Thoracic aorta (tissue), 2 donors: ENCODE data around the gene TAF12. TPM values are rescaled to one million over a fixed set of nuclear protein-coding genes. Genes with fewer than 3 reads are reported as not detected.
"Not testable (repeated sequence)": the region's sequence is repeated elsewhere in the genome, so short reads cannot be mapped to it uniquely, and the experiment has no call there.

ENCODE experiments used
- ATAC-seq: fragments of 150-250 bp; one replicate; pipeline ENCODE4 v1.8.0; 2017; ENCODE audit warnings: low read depth; ENCODE audit not compliant: insufficient number of reproducible peaks, low FRiP score
- DNase-seq: peaks from one replicate; pipeline ENCODE4 v3.0.0-alpha.2; 2020; ENCODE audit warnings: low spot score
- H3K27ac ChIP-seq, 2 donors: fragments of 200-600 bp; sonication (generic); 1 replicate in 1 of 2; 2 replicates in 1 of 2; pipeline ENCODE4 v1.5.1; 2016; ENCODE audit warnings: mild to moderate bottlenecking in 2 of 2, moderate library complexity in 2 of 2
- H3K27me3 ChIP-seq: fragments of 200-600 bp; sonication (generic); replicated peaks from 2 replicates; pipeline ENCODE4 v1.6.0; 2016; ENCODE audit warnings: mild to moderate bottlenecking; ENCODE audit not compliant: insufficient read depth
- H3K36me3 ChIP-seq: fragments of 200-600 bp; sonication (generic); one replicate; pipeline ENCODE4 v1.5.1; 2016
- H3K4me1 ChIP-seq, 2 donors: fragments of 200-600 bp; sonication (generic); 1 replicate in 1 of 2; 2 replicates in 1 of 2; pipeline versions ENCODE4 v1.5.1 to v1.6.0; 2016; ENCODE audit warnings: low read depth in 2 of 2, mild to moderate bottlenecking in 1 of 2; ENCODE audit not compliant: control insufficient read depth in 1 of 2
- H3K4me3 ChIP-seq: fragments of 200-600 bp; sonication (generic); 2 replicates; pipeline ENCODE4 v1.5.1; 2016; ENCODE audit warnings: mild to moderate bottlenecking
- H3K9me3 ChIP-seq: fragments of 200-600 bp; sonication (generic); 2 replicates; pipeline ENCODE4 v1.5.1; 2016
- total RNA-seq, 2 donors: library from RNA; depleted of rRNA; stranded (reverse); fragments of >200 nt; gene quantifications; one replicate each; pipeline versions ENCODE4 v1.1.0 to v1.2.3, GENCODE V29; 2016
- TF ChIP-seq, protein P1 (sequence below): fragments of 200-600 bp; sonication (generic); IDR thresholded peaks from one replicate; pipeline ENCODE4 v1.5.1; 2019; ENCODE audit warnings: antibody characterized with exemption

TAF12 gene
- total RNA-seq, 2 donors from 2014 or later = 11.7 to 17.2 TPM

DNA sequence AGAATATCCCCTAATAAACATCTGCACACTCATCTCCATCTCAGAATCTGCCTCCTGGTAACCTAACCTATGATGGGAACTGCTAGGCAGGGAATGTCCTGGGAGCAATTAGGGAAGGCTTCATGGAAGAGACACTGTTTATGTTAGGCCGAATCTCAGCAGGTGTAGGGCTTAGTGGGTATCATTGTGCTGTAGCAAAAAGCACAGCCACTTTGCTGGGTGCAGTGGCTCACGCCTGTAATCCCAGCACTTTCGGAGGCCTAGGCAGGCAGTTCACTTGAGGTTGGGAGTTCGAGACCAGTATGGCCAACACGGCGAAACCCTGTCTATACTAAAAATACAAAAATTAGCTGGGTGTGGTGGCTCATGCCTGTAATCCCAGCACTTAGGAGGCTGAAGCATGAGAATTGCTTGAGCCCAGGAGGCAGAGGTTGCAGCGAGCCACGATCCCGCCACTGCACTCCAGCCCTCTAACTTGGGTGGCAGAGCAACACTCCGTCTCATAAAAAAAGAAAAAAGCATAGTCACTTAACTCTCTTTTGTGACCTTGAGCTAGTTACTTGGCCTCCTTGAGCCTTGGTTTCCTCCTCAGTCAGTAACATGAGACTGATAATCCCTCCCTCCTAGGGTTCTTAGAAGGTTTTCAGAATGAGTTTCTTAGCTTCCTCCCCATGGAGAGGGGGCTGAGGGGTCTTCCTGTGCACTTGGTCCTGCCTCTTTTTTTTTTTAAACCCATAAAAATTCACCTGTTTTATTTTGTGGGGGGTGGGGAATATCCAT is 47.3 kb downstream of the TAF12 start:
- Histone ChIP-seq H3K4me1 (peaks cover 0 to 13% of the 10 kb centered on the region in 2 donors), H3K27ac (no peak overlapping the region), H3K9me3 (no peaks in the 10 kb centered on the region), H3K4me3 (no peak overlapping the region), H3K36me3 (no peaks in the 10 kb centered on the region), H3K27me3 (no peaks in the 10 kb centered on the region)
- DNase-seq (no peak), ATAC-seq (no peak)
- TF ChIP-seq, protein P1, sequence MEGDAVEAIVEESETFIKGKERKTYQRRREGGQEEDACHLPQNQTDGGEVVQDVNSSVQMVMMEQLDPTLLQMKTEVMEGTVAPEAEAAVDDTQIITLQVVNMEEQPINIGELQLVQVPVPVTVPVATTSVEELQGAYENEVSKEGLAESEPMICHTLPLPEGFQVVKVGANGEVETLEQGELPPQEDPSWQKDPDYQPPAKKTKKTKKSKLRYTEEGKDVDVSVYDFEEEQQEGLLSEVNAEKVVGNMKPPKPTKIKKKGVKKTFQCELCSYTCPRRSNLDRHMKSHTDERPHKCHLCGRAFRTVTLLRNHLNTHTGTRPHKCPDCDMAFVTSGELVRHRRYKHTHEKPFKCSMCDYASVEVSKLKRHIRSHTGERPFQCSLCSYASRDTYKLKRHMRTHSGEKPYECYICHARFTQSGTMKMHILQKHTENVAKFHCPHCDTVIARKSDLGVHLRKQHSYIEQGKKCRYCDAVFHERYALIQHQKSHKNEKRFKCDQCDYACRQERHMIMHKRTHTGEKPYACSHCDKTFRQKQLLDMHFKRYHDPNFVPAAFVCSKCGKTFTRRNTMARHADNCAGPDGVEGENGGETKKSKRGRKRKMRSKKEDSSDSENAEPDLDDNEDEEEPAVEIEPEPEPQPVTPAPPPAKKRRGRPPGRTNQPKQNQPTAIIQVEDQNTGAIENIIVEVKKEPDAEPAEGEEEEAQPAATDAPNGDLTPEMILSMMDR = no peak

DNA sequence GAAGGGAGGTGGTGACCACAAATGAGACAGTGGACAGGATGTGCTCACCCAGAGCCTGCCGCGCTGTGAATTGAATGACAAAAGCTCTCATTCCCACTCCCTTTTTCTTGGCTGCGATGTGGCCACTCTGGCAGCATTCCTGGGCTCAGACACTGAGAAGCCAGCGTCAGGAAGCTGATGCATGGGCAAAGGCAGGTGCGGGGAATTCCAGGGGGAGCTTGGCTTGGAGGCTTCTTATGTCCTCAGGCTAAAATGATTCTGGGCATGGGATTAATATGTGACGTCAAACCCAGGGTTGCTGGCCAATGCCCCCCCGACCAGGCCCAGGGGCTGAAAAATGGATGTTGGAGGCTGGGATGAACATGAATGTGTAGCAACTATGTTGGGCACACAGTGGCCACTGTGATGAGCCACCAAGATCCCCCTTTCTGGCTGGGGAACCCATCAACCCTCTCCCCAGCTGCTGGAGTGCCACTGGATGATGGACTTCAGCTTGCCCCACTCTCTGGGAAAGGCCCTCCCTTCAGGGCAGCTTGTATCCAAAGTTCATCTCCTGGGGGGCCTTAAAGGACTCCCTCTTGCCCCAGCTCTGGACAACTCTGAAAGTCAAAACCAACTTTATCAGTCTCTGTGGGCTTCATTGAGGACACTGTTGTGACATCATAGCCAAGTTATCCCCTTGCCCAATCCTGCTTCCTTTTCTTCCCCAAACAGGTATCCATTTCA is 48.0 kb downstream of the TAF12 start:
- H3K27ac ChIP-seq, H3K4me3 ChIP-seq, ATAC-seq, H3K9me3 ChIP-seq, DNase-seq, H3K36me3 ChIP-seq, H3K27me3 ChIP-seq: not testable (repeated sequence)
- H3K4me1 ChIP-seq = peaks cover 0 to 13% of the 10 kb centered on the region in 2 donors

DNA sequence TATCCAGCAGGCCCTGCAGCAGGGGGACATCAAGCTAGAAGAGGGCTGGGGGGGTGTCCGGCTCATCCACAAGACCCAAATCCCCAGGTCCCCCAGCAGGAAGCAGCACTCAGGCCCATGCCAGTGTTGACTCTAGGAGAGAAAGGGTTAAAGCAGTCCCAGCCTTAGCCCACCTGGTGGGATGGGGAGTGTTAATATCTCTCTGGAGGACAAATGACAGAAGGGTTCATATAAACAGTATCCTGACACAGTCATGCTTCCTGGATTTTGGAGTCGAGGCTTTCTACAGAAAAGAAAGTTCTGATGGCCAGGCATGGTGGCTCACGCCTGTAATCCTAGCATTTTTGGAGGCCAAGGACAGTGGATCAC is 48.9 kb downstream of the TAF12 start:
- H3K27ac ChIP-seq, H3K36me3 ChIP-seq, H3K9me3 ChIP-seq, ATAC-seq, DNase-seq, H3K27me3 ChIP-seq, H3K4me3 ChIP-seq: not testable (repeated sequence)
- peaks cover 0 to 13% of the 10 kb centered on the region in 2 donors for H3K4me1 ChIP-seq

DNA sequence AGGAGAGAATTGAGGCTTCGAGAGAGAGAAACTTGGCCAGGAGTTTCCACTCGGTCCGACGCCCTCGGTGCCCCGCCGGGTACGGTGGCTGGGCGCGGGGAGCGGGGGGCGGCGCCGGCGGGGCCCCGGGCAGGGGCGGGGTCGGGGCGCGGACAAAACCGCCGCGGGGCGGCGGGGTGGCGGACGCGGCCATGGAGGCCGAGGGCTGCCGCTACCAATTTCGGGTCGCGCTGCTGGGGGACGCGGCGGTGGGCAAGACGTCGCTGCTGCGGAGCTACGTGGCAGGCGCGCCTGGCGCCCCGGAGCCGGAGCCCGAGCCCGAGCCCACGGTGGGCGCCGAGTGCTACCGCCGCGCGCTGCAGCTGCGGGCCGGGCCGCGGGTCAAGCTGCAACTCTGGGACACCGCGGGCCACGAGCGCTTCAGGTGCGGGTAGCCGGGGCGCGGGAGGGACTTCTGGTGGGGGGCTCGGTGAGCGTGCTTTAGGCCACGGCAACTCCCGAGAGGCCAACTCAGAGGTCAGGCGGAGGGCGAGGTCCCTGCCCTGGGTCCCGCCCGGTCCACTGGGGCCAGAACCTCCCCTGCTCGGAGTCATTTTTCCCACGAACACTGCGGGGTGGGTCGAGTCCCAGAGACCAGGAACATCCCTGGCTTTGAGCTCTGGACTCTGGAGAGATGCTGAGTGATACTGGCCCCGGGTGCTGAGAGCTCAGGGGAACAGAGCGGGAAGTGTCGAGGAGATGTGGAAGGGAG is 50.4 kb downstream of the TAF12 start:
- no peak overlapping the region for H3K27ac ChIP-seq
- H3K36me3 ChIP-seq = no peaks in the 10 kb centered on the region
- TF ChIP-seq, protein P1 = no peak
- H3K9me3 ChIP-seq = no peaks in the 10 kb centered on the region
- H3K4me1 ChIP-seq = peaks cover 0 to 13% of the 10 kb centered on the region in 2 donors
- peak overlapping the region; percentile 76 for H3K4me3 ChIP-seq
- DNase-seq = no peak
- peak; percentile 21 for ATAC-seq
- H3K27me3 ChIP-seq = no peaks in the 10 kb centered on the region

DNA sequence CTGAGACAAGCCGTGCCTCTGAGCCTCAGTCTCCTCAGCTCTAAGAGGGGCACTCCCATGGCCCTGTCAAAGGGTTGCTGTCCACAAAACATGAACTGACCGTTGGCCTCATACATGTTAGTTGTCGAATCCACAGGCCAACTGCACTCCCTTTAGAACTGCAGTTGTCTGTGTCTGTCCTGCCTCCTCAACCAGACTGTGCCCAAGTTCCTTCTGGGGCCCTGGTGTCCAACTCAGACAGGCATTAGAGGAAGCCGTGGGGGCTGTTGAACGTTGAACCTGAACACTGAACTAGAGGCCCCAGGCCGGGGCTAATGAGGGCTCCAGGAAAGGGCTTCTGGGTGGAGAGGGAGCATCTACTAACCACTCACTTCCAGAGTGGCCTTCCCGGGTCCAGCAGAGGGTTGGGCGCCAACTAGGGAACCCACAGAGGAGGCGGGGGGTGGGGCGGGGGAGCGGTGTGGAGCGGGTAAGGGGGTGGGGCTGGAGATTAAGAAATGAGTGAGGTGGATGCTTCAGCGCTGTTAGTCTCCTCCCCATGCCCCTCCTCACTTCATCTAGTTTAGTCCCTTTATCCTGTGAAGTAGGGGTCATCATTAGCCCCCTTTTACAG is 51.1 kb downstream of the TAF12 start, which contains the start of gene RAB42:
TSS of gene RAB42 (plus strand) at position 558 of the 613 bp plus-strand sequence. CDS start 247 bp downstream, outside the sequence.
- no peak for ATAC-seq
- Histone ChIP-seq H3K27me3 (no peaks in the 10 kb centered on the region), H3K27ac (no peak within 1 kb of the TSS), H3K4me3 (peak within 1 kb of the TSS; percentile 76), H3K9me3 (no peaks in the 10 kb centered on the region), H3K36me3 (no peaks in the 10 kb centered on the region), H3K4me1 (peaks cover 0 to 13% of the 10 kb centered on the region in 2 donors)
- DNase-seq = no peak
- TF ChIP-seq, protein P1 = no peak

DNA sequence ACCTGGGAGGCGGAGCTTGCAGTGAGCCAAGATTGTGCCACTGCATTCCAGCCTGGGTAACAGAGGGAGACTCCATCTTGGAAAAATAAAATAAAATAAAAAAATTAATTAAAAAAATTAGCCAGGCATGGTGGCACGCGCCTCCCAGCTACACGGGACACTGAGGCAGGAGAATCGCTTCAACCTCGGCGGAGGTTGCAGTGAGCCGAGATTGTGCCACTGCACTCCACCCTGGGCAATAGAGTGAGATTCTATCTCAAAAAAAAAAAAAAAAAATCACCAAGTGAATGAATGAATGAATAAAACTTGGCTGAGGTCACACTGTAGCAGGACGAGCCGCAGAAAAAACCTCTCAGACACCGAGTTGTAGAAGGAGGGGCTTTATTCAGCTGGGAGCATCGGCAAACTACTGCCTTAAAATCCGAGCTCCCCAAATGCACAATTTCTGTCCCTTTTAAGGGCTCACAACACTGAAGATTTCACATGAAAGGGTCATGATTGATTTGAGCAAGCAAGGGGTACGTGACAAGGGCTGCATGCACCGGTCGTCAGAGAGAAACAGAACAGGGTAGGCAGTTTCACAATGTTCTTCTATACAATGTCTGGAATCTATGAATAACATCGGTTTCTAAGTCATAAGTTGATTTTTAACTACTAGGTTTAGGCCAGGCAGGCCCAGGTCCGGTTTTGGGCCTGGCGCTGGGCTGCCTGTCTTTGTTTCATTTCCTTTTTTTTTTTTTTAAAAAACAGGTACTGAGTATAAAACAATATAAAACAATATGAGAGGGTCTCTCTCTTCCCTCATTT is 56.1 kb downstream of the TAF12 start:
- ATAC-seq, DNase-seq: not testable (repeated sequence)

More for the DNA sequence above, 56.1 kb downstream of the TAF12 start:
- H3K27me3 ChIP-seq, H3K27ac ChIP-seq, H3K9me3 ChIP-seq, H3K4me1 ChIP-seq, H3K4me3 ChIP-seq, H3K36me3 ChIP-seq: not testable (repeated sequence)
